ENCODE data around the gene CEP112.

CEP112 gene

DNA sequence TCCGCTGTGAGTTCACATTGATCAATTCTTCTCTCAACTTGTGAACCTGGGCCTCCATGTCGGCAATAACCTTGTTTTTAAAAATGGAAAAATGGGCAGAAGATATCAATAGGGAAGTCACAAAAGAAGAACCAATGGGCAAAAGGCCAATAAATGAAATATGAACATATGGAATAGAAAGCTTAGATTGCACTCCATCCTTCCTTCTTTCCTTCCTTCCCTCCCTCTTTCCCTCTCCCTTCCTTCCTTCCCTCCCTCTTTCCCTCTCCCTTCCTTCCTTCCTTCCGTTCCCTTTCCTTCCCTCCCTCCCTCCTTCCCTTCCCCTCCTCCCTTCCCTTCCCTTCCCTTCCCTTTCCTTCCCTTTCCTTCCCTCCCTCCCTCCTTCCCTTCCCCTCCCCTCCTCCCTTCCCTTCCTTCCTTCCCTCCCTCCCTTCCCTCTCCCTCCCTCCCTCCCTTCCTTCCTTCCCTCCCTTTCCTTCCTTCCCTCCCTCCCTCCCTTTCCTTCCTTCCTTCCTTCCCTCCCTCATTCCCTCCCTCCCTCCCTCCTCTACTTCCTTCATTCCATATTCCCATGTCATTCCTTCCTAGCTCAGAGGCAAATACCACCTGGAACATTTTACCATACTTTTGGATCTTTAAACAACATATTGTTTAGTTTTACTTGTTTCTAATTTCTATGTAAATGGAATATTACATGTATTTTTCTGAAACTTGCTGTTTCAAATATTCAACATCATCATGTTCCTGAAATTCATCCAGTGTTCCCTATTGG lies 339.8 kb downstream of the CEP112 start:
- no peaks in the 10 kb centered on the region for H3K9me2 ChIP-seq (replicated peaks; ENCODE audit: insufficient read depth, low read length)
- no peak overlapping the region for H3K4me2 ChIP-seq (ENCODE audit: low read depth, low read length)
- H3K4me3 ChIP-seq (ENCODE audit: low read length), result no peak overlapping the region
- no peaks in the 10 kb centered on the region for H3K79me2 ChIP-seq (ENCODE audit: low read length)
- no peaks in the 10 kb centered on the region for H3K4me1 ChIP-seq (ENCODE audit: low read length)
- H3K9ac ChIP-seq (ENCODE audit: low read length), result no peak overlapping the region
- H3K9me3 ChIP-seq (replicated peaks; ENCODE audit: insufficient read depth, low read length), result no peaks in the 10 kb centered on the region
- TF ChIP-seq CTCF (IDR thresholded peaks at IDR 0.05; ENCODE audit: low read length), result no peak
- TF ChIP-seq EZH2phosphoT487 (IDR thresholded peaks at IDR 0.05; ENCODE audit: low read length), result no peak
- TF ChIP-seq EZH2 (optimal IDR thresholded peaks at IDR 0.05; ENCODE audit: low read depth, low read length), result no peak
- H3K27ac ChIP-seq (ENCODE audit: low read length), result no peak overlapping the region
- H3K27me3 ChIP-seq (replicated peaks; ENCODE audit: insufficient read depth, low read length), result no peaks in the 10 kb centered on the region
- no peaks in the 10 kb centered on the region for H3K36me3 ChIP-seq (replicated peaks; ENCODE audit: insufficient read depth, low read length)
- H2AFZ ChIP-seq (ENCODE audit: low read length), result no peak overlapping the region
- H3F3A ChIP-seq (ENCODE audit: insufficient read depth, low read length), result no peaks in the 10 kb centered on the region
- H4K20me1 ChIP-seq (ENCODE audit: insufficient read depth, low read length), result no peaks in the 10 kb centered on the region
- DNase-seq, result no peak

DNA sequence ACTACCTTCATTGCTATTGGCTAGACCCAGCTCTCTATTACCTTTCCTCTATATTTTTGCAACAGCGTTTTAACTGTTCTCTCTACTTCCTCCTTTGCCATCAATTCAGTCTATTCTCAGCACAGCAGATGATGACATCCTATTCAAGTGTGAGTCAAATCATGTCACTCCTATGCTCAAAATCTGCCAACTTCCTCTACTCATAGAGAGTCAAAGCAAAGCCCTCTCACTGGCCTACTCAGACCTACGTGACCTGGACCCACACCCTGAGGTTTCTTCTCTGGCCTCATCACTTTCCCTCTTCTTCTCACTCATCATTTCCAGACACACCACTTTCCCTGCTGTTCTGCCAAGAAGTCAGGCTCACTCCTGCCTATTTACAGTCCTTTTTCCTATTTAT lies 341.4 kb downstream of the CEP112 start:
- H3K27ac ChIP-seq (ENCODE audit: low read length), result no peak overlapping the region
- no peaks in the 10 kb centered on the region for H3F3A ChIP-seq (ENCODE audit: insufficient read depth, low read length)
- H2AFZ ChIP-seq (ENCODE audit: low read length), result no peak overlapping the region
- H3K4me1 ChIP-seq (ENCODE audit: low read length), result no peaks in the 10 kb centered on the region
- no peaks in the 10 kb centered on the region for H3K27me3 ChIP-seq (replicated peaks; ENCODE audit: insufficient read depth, low read length)
- no peak for TF ChIP-seq EZH2 (optimal IDR thresholded peaks at IDR 0.05; ENCODE audit: low read depth, low read length)
- TF ChIP-seq CTCF (IDR thresholded peaks at IDR 0.05; ENCODE audit: low read length), result no peak
- TF ChIP-seq EZH2phosphoT487 (IDR thresholded peaks at IDR 0.05; ENCODE audit: low read length), result no peak
- no peaks in the 10 kb centered on the region for H4K20me1 ChIP-seq (ENCODE audit: insufficient read depth, low read length)
- H3K79me2 ChIP-seq (ENCODE audit: low read length), result no peaks in the 10 kb centered on the region
- no peaks in the 10 kb centered on the region for H3K9me2 ChIP-seq (replicated peaks; ENCODE audit: insufficient read depth, low read length)
- no peak for DNase-seq
- no peaks in the 10 kb centered on the region for H3K9me3 ChIP-seq (replicated peaks; ENCODE audit: insufficient read depth, low read length)
- H3K4me3 ChIP-seq (ENCODE audit: low read length), result no peak overlapping the region
- no peak overlapping the region for H3K9ac ChIP-seq (ENCODE audit: low read length)
- no peak overlapping the region for H3K4me2 ChIP-seq (ENCODE audit: low read depth, low read length)
- no peaks in the 10 kb centered on the region for H3K36me3 ChIP-seq (replicated peaks; ENCODE audit: insufficient read depth, low read length)

DNA sequence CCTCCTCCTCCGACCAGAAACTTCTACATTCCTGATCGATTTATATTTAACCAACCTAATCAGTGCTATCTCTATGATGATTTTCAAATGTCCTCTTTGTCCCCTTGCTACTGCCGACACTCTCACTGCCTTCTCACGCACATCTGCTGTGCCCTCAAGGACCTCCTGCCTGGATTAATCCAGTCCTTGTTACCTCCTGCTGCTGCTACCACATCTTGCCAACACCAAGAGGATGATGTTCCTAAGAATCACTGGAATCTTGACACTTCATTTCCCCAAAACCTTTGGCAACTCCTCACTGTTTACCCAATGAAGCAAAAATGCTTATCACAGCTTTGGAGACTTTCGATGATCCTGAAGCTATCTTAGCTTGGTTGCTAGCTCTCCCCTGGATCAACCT lies 343.2 kb downstream of the CEP112 start:
- no peak overlapping the region for H3K27ac ChIP-seq (ENCODE audit: low read length)
- H3F3A ChIP-seq (ENCODE audit: insufficient read depth, low read length), result no peaks in the 10 kb centered on the region
- H3K9ac ChIP-seq (ENCODE audit: low read length), result no peak overlapping the region
- no peak overlapping the region for H2AFZ ChIP-seq (ENCODE audit: low read length)
- H3K4me3 ChIP-seq (ENCODE audit: low read length), result no peak overlapping the region
- no peaks in the 10 kb centered on the region for H3K36me3 ChIP-seq (replicated peaks; ENCODE audit: insufficient read depth, low read length)
- H4K20me1 ChIP-seq (ENCODE audit: insufficient read depth, low read length), result no peaks in the 10 kb centered on the region
- TF ChIP-seq EZH2phosphoT487 (IDR thresholded peaks at IDR 0.05; ENCODE audit: low read length) (no peak), CTCF (IDR thresholded peaks at IDR 0.05; ENCODE audit: low read length) (no peak), EZH2 (optimal IDR thresholded peaks at IDR 0.05; ENCODE audit: low read depth, low read length) (no peak)
- no peaks in the 10 kb centered on the region for H3K27me3 ChIP-seq (replicated peaks; ENCODE audit: insufficient read depth, low read length)
- no peak for DNase-seq
- no peaks in the 10 kb centered on the region for H3K9me3 ChIP-seq (replicated peaks; ENCODE audit: insufficient read depth, low read length)
- H3K4me2 ChIP-seq (ENCODE audit: low read depth, low read length), result no peak overlapping the region
- no peaks in the 10 kb centered on the region for H3K4me1 ChIP-seq (ENCODE audit: low read length)
- H3K79me2 ChIP-seq (ENCODE audit: low read length), result no peaks in the 10 kb centered on the region
- no peaks in the 10 kb centered on the region for H3K9me2 ChIP-seq (replicated peaks; ENCODE audit: insufficient read depth, low read length)

Measured in MM.1S (cell line).